NB4 (cell line): ENCODE results near the gene GAS7.
A peak's percentile ranks its signal among the peaks of the same experiment; 100 is the strongest.

Experiments
- DNase-seq: peaks from one replicate; pipeline ENCODE4 v3.0.0; 2010; ENCODE audit warnings: low read depth
- H3K4me3 ChIP-seq: one replicate; pipeline ENCODE4 v1.5.1; 2011; ENCODE audit warnings: mild to moderate bottlenecking, low read depth, low read length, moderate library complexity
- CTCF ChIP-seq: IDR thresholded peaks from one replicate; pipeline ENCODE4 v1.5.1; 2012; ENCODE audit warnings: low read depth, low read length
- MAX ChIP-seq: IDR thresholded peaks from 2 replicates; pipeline ENCODE4 v1.6.1; 2011; ENCODE audit warnings: low read depth, low read length
- MYC ChIP-seq: IDR thresholded peaks from 2 replicates; pipeline ENCODE4 v1.6.1; 2011; ENCODE audit warnings: low read depth, low read length
- POLR2A ChIP-seq: IDR thresholded peaks from 2 replicates; pipeline ENCODE4 v1.6.1; 2011; ENCODE audit warnings: mild to moderate bottlenecking; ENCODE audit not compliant: insufficient read length; ENCODE audit errors: extremely low read depth

The GAS7 gene

GRCh38 chr17:10033959-10034358, 164.4 kb downstream of the GAS7 start:
- peak overlapping the region; percentile 6 for H3K4me3 ChIP-seq
- TF ChIP-seq MYC (peak; percentile 39; the same call in 1 of the 2 replicates), MAX (no peak; the same call in 1 of the 2 replicates), POLR2A (no peak), CTCF (no peak)
- DNase-seq = peak; percentile 97

GRCh38 chr17:10033449-10033848, 165.0 kb downstream of the GAS7 start:
- H3K4me3 ChIP-seq = peak overlapping the region; percentile 6
- DNase-seq = peak; percentile 76
- TF ChIP-seq CTCF = no peak
- TF ChIP-seq MAX = no peak
- no peak for TF ChIP-seq MYC
- TF ChIP-seq POLR2A = no peak

- TF ChIP-seq MYC = no peak
- H3K4me3 ChIP-seq = no peak overlapping the region
- DNase-seq = no peak
Measured at GRCh38 chr17:10032118-10032852, 166.1 kb downstream of the GAS7 start.

- no peak for DNase-seq
- TF ChIP-seq MYC (no peak), MAX (no peak), POLR2A (no peak), CTCF (no peak)
- no peak overlapping the region for H3K4me3 ChIP-seq
Measured at GRCh38 chr17:10031606-10032005, 166.8 kb downstream of the GAS7 start.

GRCh38 chr17:10031127-10031526, 167.3 kb downstream of the GAS7 start:
- no peak for DNase-seq
- TF ChIP-seq MAX (no peak), CTCF (no peak)
- H3K4me3 ChIP-seq = no peak overlapping the region

- TF ChIP-seq POLR2A (no peak), MAX (no peak), CTCF (no peak), MYC (no peak)
- DNase-seq = no peak
- H3K4me3 ChIP-seq = no peak overlapping the region
Measured at GRCh38 chr17:10029129-10029528, 169.3 kb downstream of the GAS7 start.
